GM21825 (cell line): Measurements from ENCODE around the gene TULP4.
A peak's percentile ranks its signal among the peaks of the same experiment; 100 is the strongest.
"Not testable (repeated sequence)": the region's sequence is repeated elsewhere in the genome, so short reads cannot be mapped to it uniquely, and the experiment has no call there.

Experiments used
- ATAC-seq: cut with Tn5 transposase; IDR thresholded peaks from one replicate; pipeline ENCODE4 v1.9.1; 2021; ENCODE audit warnings: mild to moderate bottlenecking, moderate library complexity; ENCODE audit not compliant: unreplicated experiment

Gene TULP4

GRCh38 chr6:158295976-158296853, 16.1 kb upstream of the TULP4 start:
- not testable (repeated sequence) for ATAC-seq

DNA sequence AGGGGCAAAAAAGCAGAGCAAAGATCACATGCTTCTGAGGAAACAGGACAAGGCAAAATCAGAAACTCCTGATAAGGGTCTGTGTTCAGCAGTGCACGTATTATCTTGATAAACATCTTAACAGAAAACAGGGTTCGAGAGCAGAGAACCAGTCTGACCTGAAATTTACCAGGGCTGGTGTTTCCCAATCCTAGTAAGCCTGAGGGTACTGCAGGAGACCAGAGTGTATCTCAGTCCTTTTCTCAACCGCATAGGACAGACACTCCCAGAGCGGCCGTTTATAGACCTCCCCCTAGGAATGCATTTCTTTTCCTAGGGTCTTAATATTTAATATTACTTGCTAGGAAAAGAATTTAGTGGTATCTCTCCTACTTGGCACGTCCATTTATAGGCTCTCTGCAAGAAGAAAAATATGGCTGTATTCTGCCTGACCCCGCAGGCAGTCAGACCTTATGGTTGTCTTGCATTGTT, 15.4 kb upstream of the TULP4 start:
- ATAC-seq = not testable (repeated sequence)

GRCh38 chr6:158297657-158298056, 14.6 kb upstream of the TULP4 start:
- ATAC-seq = not testable (repeated sequence)

GRCh38 chr6:158300306-158301143, 11.7 kb upstream of the TULP4 start:
- ATAC-seq = not testable (repeated sequence)

- not testable (repeated sequence) for ATAC-seq
These were observed 10.7 kb upstream of the TULP4 start for GRCh38 chr6:158301561-158301960.

DNA sequence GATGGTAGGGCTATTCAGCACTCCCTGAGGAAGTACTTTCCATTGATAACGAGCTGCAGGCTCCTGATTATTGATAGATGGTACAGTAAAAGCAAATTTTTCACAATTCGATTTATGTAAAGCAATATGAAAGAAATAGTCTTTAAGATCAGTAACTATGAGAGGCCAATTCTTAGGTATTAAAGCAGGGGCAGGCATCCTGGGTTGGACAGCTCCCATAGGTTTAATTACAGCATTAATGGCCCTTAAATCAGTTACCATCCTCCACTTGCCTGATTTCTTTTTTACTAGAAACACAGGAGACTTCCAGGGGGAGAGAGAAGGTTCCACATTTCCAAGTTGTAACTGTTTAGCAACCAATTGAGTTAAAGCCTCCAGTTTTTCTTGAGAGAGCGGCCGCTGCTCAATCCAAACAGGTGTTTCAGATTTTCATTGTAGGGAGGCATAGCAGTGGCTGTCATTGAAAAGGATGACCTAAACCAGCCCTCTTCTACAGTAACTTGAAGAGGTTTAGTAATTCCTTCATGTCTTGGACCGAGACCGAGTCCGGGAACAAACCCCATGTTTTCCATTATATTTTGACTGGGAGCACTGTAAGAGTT, 10.0 kb upstream of the TULP4 start:
- ATAC-seq = not testable (repeated sequence)

DNA sequence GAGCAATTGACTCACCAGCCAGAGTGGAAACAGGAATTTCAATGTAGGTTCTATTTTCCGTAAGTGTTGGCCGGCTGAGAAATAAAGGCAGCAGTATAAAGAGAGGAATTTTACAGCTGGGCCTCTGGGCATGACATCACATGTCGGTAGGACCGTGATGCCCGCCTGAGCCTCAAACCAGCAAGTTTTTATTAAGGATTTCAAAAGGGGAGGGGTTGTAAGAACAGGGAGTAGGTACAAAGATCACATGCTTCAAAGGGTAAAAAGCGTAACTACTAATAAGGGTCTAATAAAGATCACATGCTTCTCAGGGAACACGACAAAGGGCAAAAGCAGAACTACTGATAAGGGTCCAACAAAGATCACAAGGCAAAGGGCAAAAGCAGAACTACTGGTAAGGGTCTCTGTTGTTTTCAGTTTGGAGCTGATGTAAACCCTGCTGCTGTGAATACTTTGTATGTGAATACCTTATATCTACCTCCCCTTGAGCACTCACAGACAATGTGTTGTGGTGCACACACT, 9.0 kb upstream of the TULP4 start:
- ATAC-seq = no peak

DNA sequence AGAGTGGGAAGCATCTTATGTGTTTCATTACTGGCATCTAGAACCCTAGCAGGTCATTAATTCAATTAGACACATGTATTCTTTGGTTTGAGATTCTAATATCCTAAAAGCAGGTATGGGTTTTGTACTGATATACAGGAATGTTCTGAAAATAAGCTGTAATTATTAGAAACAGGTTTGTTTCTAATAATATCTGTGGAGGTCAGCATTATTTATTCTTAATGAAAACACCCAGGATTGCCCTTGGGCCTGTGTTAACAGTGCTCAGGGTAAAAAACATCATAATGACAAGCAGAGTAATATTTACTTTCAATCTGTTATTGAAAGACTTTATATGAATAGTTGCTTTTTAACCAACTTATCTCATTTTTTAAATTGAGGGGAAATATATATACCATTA, 8.0 kb upstream of the TULP4 start:
- no peak for ATAC-seq

DNA sequence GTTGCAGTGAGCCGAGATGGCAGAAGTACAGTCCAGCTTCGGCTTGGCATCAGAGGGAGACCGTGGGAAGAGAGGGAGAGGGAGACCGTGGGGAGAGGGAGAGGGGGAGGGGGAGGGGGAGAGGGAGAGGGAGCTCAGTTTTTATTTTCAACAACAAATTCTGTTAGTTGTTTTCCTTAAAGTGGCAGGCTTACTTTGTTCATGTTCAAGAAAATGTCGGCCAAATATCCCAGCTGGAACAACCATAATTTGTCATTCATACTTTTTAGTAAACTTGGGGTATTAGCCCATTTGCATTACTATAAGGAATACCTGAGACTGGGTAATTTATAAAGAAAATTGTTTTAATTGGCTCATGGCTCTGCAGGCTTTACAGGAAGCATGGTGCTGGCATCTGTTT, 2.5 kb upstream of the TULP4 start:
- ATAC-seq = no peak

DNA sequence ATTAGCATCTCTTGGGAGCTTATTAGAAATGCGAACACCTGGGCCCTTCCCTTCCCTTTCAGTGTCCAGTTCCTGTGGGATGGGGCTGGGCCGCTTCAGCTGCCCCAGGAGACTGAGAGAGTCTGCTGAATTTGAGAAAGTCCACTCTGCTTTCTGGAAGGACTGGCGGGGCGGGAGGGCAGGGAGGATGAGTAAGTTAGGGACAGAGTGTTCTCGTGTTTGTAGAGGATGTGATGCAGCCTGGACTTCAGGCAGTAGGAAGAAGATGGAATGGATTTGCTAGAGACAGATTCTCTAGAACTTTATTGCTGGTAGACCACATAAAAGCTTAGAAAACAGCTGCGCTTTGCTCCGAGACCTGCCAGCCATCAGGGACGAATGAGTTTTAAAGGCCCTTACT, 1.1 kb upstream of the TULP4 start:
- no peak for ATAC-seq

DNA sequence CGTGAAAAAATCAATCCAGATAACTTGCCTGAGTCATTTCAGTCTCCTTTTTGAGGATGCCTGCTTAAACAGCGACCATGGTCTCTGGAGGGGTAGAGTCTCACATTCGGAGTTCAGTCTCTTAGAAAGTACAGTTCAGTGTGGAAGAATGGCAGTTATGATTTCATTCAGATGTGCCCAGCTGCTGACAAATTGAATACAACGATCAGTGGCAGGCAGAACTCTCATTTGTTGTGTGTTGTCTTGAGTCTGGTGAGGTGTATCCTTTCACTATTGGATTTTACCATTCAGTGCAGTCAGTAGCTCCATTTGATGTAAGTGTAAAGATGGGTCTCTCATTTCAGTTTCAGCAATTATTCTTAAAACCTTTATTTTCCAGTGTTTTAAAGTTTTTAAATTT, 639 bp upstream of the TULP4 start:
- ATAC-seq = no peak

DNA sequence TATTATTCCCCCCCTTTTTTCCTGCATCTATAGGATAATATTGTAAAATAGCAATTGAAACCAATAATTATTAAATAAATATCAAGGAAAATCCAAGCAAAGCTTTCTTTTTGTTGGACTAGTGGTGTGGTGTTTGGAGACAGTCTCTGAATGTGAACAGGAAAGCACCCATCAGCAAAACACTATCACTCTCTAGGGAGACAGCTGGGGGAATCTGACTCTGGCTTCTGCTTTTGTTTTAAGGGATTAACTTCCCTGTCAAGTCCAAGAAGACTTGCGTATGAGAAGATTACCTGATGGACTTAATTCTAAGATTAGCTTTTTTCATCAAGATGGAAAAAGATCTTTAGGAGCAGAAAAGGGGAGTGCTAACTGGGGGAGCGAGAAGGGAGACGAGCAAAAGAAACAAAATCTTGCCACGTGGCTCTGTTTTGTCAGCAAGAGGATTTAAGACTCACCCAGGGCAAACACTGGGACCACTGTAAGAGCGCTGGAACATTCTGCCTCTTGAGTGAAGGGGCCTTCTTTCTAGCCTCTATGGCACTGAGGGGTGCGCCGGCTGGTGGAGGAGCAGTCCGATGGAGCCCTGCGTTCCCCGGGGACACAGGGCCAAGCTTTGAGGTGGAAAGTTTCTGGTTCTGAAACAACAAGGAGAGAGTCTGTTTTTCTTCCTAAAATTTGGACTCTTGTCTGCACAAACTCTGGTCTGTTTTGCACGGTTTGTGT, 570 bp downstream of the TULP4 start:
- ATAC-seq = no peak

DNA sequence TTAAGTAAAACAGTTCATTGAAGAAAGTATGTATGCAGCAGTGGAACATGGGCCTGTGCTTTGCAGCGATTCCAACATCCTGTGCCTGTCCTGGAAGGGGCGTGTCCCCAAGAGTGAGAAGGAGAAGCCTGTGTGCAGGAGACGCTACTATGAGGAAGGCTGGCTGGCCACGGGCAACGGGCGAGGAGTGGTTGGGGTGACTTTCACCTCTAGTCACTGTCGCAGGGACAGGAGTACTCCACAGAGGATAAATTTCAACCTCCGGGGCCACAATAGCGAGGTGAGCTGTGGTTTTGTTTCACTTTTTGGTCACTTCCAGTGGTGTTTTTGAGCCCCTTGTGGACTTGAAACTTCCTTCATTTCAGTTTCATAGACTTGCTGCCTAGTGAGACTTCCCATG, 1.7 kb downstream of the TULP4 start:
- ATAC-seq = peak; percentile 81

DNA sequence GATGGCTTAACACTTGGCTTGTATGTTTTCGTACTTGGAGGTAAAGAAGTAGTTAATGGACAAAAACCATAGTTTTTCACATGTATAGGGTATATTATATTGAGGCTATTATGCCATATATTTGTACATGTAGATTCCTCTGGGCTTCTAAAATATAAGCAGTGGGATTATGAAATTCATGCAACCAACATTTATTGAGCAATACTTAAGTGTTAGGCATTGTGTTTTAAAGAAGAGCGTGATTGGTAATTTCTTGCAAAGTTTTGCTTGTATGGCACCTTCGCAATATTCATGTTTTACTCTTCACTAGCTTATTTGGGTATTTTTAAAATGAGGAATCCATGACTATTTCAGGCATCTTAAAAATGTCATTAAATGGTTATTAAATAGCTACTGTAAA, 2.5 kb downstream of the TULP4 start:
- no peak for ATAC-seq

DNA sequence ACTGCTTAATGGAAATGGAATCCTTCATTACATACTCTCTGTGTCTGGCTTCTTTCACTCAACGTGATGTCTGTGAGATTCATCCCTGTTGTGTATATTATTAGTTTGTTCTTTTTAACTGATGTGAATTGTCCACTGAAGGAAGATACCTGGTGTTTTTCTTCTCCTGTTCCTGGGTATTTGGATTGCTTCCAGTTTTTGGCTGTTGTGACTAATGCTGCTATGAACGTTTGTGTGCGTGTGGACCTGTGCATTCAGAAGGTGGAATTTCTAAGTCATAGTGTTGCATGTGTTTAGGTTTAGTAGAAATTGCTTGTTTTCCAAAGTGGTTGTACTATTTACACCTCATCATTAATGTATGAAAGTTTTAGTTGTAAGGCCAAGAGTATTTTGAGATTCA, 3.8 kb downstream of the TULP4 start:
- ATAC-seq = no peak

GRCh38 chr6:158321960-158322359, 9.7 kb downstream of the TULP4 start:
- ATAC-seq = no peak

GRCh38 chr6:158322400-158322723, 10.1 kb downstream of the TULP4 start:
- no peak for ATAC-seq

- ATAC-seq = peak; percentile 63
These were observed 10.7 kb downstream of the TULP4 start for GRCh38 chr6:158322724-158323560.

DNA sequence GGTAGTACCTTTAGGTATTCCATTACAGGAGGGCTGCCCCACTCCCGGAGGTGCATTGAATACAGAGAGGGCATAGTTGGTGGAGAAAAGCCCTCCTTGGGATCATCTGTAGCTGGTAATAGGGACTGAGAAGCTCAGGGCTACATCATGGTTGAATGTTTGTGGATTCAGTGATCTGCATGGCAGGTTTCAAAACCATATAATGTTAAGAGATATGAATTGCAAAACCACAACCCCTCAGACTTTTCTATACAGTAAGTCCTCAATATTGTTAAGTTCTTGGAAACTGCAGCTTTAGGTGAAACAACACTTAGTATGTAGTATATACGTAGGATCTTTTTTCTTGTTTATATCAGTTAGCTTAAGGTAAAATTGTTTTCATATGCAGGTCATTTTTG, 11.3 kb downstream of the TULP4 start:
- peak; percentile 27 for ATAC-seq

GRCh38 chr6:158324136-158324535, 11.9 kb downstream of the TULP4 start:
- no peak for ATAC-seq
